AG10803 (cell line): ENCODE measurements around the gene GFRA1.
"Not testable (repeated sequence)": the region's sequence is repeated elsewhere in the genome, so short reads cannot be mapped to it uniquely, and the experiment has no call there.

Source experiments
- DNase-seq: peaks from one replicate; pipeline ENCODE4 v3.0.0; 2010; ENCODE audit warnings: low read depth
- H3K4me3 ChIP-seq: 2 replicates; pipeline ENCODE4 v1.5.1; 2011; ENCODE audit warnings: mild to moderate bottlenecking, low read length, control low read depth
- TF ChIP-seq, protein P1 (sequence below): conservative IDR thresholded peaks from 2 replicates; pipeline ENCODE4 v1.5.1; 2011; ENCODE audit warnings: mild to moderate bottlenecking, low read length, control low read depth, inconsistent platforms

GFRA1 gene

DNA sequence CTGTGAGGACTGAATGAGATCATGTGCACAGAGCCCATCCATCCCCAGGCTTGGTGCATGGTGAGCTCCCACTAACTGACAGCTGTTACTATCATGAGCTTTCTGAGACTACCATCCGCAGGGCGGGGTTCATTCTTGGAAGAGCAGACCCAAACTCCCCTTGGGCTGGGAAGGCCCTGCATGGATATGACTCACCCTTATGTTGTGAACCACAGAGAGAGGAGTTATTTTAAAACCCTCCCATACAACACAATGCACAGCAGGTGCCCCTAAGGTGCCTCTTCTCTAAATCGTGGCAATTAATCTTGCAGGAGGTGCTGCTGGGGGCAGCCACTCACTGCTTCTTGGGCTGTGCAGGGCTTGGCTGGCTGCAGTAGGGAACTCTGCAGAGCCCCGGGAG is 219.1 kb downstream of the GFRA1 start:
- TF ChIP-seq, protein P1, sequence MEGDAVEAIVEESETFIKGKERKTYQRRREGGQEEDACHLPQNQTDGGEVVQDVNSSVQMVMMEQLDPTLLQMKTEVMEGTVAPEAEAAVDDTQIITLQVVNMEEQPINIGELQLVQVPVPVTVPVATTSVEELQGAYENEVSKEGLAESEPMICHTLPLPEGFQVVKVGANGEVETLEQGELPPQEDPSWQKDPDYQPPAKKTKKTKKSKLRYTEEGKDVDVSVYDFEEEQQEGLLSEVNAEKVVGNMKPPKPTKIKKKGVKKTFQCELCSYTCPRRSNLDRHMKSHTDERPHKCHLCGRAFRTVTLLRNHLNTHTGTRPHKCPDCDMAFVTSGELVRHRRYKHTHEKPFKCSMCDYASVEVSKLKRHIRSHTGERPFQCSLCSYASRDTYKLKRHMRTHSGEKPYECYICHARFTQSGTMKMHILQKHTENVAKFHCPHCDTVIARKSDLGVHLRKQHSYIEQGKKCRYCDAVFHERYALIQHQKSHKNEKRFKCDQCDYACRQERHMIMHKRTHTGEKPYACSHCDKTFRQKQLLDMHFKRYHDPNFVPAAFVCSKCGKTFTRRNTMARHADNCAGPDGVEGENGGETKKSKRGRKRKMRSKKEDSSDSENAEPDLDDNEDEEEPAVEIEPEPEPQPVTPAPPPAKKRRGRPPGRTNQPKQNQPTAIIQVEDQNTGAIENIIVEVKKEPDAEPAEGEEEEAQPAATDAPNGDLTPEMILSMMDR: no peak
- H3K4me3 ChIP-seq: no peak overlapping the region
- no peak for DNase-seq

DNA sequence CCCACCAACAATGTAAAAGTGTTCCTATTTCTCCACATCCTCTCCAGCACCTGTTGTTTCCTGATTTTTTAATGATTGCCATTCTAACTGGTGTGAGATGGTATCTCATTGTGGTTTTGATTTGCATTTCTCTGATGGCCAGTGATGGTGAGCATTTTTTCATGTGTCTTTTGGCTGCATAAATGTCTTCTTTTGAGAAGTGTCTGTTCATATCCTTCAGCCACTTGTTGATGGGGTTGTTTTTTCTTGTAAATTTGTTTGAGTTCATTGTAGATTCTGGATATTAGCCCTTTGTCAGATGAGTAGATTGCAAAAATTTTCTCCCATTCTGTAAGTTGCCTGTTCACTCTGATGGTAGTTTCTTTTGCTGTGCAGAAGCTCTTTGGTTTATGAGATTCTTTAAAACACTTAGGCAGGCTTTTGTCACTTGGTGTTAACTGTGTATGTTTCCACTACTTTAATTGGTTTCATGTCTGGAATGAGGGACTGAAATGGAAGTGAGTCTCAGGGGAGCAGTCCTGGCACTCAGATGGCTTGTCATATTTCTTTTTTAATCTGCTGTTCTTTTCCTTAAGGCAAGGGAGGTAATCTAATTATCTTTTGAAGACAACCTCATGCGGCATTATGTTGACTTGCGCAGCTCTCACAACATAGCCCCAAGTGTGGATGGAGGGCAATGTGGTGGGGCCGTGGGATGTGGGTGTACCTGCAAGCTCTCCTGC is 219.8 kb downstream of the GFRA1 start:
- DNase-seq, H3K4me3 ChIP-seq: not testable (repeated sequence)

DNA sequence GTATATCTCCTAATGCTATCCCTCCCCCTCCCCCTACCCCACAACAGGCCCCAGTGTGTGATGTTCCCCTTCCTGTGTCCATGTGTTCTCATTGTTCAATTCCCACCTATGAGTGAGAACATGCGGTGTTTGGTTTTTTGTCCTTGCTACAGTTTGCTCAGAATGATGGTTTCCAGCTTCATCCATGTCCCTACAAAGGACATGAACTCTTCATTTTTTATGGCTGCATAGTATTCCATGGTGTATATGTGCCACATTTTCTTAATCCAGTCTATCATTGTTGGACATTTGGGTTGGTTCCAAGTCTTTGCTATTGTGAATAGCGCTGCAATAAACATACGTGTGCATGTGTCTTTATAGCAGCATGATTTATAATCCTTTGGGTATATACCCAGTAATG is 220.5 kb downstream of the GFRA1 start:
- DNase-seq, H3K4me3 ChIP-seq: not testable (repeated sequence)

DNA sequence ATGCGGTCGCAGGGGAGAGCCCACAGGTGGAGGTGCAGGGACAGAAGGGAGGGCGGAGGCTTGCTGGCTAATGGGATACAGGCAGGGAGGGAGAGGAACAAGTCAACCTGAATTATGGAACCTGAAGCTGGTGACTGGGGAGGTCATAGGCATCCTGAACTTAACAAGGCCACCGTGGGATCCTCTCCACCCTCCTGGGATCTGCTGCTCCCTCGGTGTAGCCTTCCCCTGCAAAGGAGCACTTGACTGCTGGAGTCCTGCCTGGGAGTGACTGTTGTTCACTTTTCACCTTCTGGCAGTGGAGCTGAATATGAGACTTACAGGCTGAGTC is 223.1 kb downstream of the GFRA1 start:
- H3K4me3 ChIP-seq: no peak overlapping the region
- TF ChIP-seq, protein P1: no peak
- no peak for DNase-seq

DNA sequence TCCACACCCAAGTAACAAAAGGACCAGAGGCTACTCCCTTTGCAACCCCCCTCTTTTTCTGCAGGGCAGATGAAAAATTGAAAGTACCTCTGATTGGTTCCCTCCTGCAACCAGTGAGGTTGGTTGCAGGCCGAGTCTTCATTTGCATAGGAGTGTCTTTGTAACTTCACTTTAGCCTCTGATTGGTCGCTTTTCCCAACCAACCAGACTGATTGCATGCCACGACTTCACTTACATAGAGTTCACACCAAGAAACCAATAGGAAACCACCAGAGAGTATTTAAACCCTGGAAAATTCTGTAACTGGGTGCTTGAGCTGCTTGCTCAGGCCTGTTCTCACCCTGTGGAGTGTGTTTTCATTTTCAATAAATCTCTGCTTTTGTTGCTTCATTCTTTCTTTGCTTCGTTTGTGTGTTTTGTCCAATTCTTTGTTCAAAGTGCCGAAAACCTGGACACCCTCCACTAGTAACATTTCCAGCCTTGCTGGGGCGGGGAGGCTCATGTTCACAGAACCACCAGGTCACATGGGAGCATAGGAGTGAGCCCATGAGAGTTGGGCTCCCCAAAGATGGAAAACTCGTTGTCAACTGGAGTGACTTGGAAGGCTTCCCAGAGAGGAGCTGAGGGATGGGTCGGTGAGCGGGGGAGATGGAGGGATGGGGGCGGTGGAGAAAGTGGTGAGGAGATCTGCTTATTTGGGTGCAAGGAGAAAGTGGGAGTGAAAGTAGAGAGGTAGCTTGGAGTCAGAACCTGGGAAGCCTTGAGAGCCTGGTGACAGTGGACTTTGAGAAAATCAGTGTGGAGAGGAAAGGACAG is 223.6 kb downstream of the GFRA1 start:
- no peak overlapping the region for H3K4me3 ChIP-seq
- DNase-seq: no peak
- TF ChIP-seq, protein P1: no peak

DNA sequence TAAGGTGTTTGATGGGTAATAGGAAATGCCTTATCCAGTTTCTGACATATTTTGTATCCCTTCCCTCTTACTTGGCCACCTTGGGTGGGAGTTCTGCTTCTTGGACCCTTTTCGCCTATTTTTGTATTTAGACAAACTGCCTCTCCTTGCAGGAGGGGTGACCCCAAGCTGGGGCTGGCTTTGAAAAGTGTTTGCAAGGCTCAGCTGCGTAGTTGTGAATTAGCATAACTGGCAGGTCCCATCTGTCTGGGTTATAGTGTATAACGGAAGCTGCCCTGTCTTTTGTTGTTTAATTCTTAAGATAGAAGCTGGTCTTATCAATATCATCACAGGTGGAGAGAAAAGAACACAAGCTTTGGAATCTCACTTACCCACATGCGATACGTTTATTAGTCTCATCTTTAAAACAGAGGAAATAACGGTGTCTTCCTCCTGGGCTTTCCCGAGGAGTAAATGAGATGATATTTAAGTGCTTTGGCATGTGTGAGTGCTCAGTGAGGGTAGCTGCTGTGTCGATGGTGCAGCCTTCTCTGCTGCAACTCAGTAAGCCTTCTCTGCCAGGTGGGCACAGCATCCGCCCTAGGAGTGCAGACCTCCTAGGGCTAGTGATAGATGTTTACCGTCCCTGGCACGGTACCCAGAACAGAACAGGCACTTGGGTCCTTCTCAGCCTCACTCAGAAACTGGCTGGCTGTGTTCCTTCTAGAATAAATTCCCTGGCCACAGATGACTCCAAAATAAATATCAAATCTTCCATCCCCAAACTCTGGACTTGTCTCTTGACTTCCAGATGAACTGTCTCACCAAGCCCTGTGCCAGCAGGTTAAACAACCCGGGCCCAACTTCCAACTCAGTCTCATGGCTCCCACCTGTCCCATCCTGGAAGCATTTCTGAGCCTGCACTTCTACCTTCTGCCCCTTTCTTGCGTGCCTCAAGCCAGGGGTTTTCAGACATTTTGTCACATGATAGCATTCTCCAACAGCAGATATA is 227.3 kb downstream of the GFRA1 start:
- TF ChIP-seq, protein P1: no peak
- DNase-seq: no peak
- no peak overlapping the region for H3K4me3 ChIP-seq

DNA sequence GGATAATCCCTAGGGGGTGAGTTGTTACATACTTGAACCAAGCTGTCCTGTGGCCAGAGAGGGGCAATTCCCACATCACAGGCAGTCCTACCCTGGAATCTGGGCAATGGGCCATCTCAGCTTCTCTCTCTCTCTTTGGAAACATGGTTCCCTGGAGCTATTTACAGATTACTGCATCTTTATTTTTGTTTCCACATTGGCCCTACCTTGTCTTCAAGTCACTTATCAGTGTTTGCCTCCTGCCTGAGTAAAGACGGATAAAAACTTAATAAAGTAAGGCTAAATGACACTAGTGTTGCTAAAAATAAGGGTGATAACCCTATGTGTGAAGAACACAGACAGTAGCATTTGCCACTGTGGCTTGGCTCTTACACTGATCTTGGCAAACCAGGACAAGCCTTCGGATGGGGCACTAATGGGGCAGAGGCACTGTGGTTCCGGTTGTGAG is 228.2 kb downstream of the GFRA1 start:
- TF ChIP-seq, protein P1: no peak
- DNase-seq: peak; percentile 87
- no peak overlapping the region for H3K4me3 ChIP-seq
